Activated CD8-positive, alpha-beta T cell treated with anti-CD3 and anti-CD28 coated beads for 36 hours (primary cell): ENCODE data around the gene CENPT. TPM values are rescaled to one million over a fixed set of nuclear protein-coding genes. Genes with fewer than 3 reads are reported as not detected.

Experiments
- ATAC-seq: fragments of 200-7000 bp; cut with Tn5 transposase; one replicate; pipeline ENCODE4 v1.10.0; 2021; ENCODE audit warnings: mild to moderate bottlenecking, moderate library complexity
- CTCF ChIA-PET: fragments of 350-600 bp; sonication (Branson Sonifier 250); formaldehyde crosslinking; loops from one replicate; lab custom pipeline; 2021; ENCODE audit warnings: antibody characterized with exemption; lab: Charles Lee
- POLR2A ChIA-PET: fragments of 350-600 bp; sonication (Branson Sonifier 250); formaldehyde crosslinking; loops from one replicate; lab custom pipeline; 2021; ENCODE audit warnings: antibody characterized with exemption; lab: Charles Lee
- DNase-seq: peaks from one replicate; pipeline ENCODE4 v3.0.0-alpha.2; 2020
- H3K27ac Mint-ChIP-seq: one replicate; pipeline ENCODE4 v1.8.0; 2021; ENCODE audit warnings: mild to moderate bottlenecking, mixed read lengths
- H3K27me3 Mint-ChIP-seq: one replicate; pipeline ENCODE4 v1.8.0; 2021; ENCODE audit warnings: mixed read lengths
- H3K36me3 Mint-ChIP-seq: one replicate; pipeline ENCODE4 v1.8.0; 2021; ENCODE audit warnings: low read depth, mixed read lengths
- H3K4me1 Mint-ChIP-seq: one replicate; pipeline ENCODE4 v1.8.0; 2021; ENCODE audit warnings: low read depth, mixed read lengths
- H3K4me3 Mint-ChIP-seq: one replicate; pipeline ENCODE4 v1.8.0; 2021; ENCODE audit warnings: mild to moderate bottlenecking, moderate library complexity, mixed read lengths
- H3K9me3 Mint-ChIP-seq: one replicate; pipeline ENCODE4 v1.8.0; 2021; ENCODE audit warnings: mixed read lengths
- intact Hi-C: fragments of 100-400 bp; cut with micrococcal nuclease; formaldehyde crosslinking; loops from one replicate; pipeline ENCODE4 v1.10.0; 2022
- total RNA-seq, 2 experiments: library from RNA; stranded (reverse); gene quantifications; one replicate each; pipeline ENCODE4 v1.2.3, GENCODE V29; 2021
- TF ChIP-seq, protein P1 (sequence below): fragments of 200-600 bp; IDR thresholded peaks from one replicate; pipeline ENCODE4 v1.8.0; 2022; ENCODE audit warnings: antibody characterized with exemption, mild to moderate bottlenecking

The CENPT gene
- total RNA-seq, 2 experiments from 2014 or later = 40.4 to 42.2 TPM

GRCh38 chr16:67844497-67844896 lies 3.0 kb downstream of the CENPT start:
- peak overlapping the region; percentile 97 for H3K4me3 Mint-ChIP-seq
- peaks cover 40% of the 10 kb centered on the region for H3K4me1 Mint-ChIP-seq
- POLR2A ChIA-PET = interaction anchor here (0.7 to 1.4 kb wide), 5 partner anchors 11 to 39 kb away, joined by 4 to 5 read pairs (median 4); partner anchors contain the start of gene EDC4
- no peaks in the 10 kb centered on the region for H3K27me3 Mint-ChIP-seq
- ATAC-seq (no peak), DNase-seq (no peak)
- TF ChIP-seq, protein P1, sequence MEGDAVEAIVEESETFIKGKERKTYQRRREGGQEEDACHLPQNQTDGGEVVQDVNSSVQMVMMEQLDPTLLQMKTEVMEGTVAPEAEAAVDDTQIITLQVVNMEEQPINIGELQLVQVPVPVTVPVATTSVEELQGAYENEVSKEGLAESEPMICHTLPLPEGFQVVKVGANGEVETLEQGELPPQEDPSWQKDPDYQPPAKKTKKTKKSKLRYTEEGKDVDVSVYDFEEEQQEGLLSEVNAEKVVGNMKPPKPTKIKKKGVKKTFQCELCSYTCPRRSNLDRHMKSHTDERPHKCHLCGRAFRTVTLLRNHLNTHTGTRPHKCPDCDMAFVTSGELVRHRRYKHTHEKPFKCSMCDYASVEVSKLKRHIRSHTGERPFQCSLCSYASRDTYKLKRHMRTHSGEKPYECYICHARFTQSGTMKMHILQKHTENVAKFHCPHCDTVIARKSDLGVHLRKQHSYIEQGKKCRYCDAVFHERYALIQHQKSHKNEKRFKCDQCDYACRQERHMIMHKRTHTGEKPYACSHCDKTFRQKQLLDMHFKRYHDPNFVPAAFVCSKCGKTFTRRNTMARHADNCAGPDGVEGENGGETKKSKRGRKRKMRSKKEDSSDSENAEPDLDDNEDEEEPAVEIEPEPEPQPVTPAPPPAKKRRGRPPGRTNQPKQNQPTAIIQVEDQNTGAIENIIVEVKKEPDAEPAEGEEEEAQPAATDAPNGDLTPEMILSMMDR = no peak
- H3K9me3 Mint-ChIP-seq = no peaks in the 10 kb centered on the region
- H3K27ac Mint-ChIP-seq = peak overlapping the region; percentile 95
- intact Hi-C loops = loop anchor here (5.0 kb wide), 1 partner anchor 37 kb away; the partner anchor contains the start of genes RANBP10 and TSNAXIP1
- H3K36me3 Mint-ChIP-seq = peaks cover 26% of the 10 kb centered on the region
- CTCF ChIA-PET = interaction anchor here (0.7 to 4.1 kb wide), 10 partner anchors 9 to 384 kb away, joined by 3 to 30 read pairs (median 4); partner anchors contain the start of genes CARMIL2, CTCF, RANBP10 and TSNAXIP1

- POLR2A ChIA-PET = interaction anchor here (0.7 to 1.3 kb wide), 5 partner anchors 10 to 87 kb away, joined by 3 to 6 read pairs (median 4); partner anchors contain the start of genes RANBP10 and TSNAXIP1
- H3K4me1 Mint-ChIP-seq = peaks cover 34% of the 10 kb centered on the region
- peaks cover 21% of the 10 kb centered on the region for H3K36me3 Mint-ChIP-seq
- intact Hi-C loops = loop anchor here (5.0 kb wide), 1 partner anchor 36 kb away; the partner anchor contains the start of genes RANBP10 and TSNAXIP1
- TF ChIP-seq, protein P1 = no peak
- no peaks in the 10 kb centered on the region for H3K9me3 Mint-ChIP-seq
- DNase-seq = no peak
- no peaks in the 10 kb centered on the region for H3K27me3 Mint-ChIP-seq
- H3K4me3 Mint-ChIP-seq = peak overlapping the region; percentile 97
- ATAC-seq = no peak
- CTCF ChIA-PET = interaction anchor here (1.4 to 4.1 kb wide), 4 partner anchors 13 to 98 kb away, joined by 4 to 30 read pairs (median 10); no protein-coding TSS in a partner anchor
- H3K27ac Mint-ChIP-seq = peak overlapping the region; percentile 95
These were observed 4.1 kb downstream of the CENPT start for GRCh38 chr16:67843343-67843765.

DNA sequence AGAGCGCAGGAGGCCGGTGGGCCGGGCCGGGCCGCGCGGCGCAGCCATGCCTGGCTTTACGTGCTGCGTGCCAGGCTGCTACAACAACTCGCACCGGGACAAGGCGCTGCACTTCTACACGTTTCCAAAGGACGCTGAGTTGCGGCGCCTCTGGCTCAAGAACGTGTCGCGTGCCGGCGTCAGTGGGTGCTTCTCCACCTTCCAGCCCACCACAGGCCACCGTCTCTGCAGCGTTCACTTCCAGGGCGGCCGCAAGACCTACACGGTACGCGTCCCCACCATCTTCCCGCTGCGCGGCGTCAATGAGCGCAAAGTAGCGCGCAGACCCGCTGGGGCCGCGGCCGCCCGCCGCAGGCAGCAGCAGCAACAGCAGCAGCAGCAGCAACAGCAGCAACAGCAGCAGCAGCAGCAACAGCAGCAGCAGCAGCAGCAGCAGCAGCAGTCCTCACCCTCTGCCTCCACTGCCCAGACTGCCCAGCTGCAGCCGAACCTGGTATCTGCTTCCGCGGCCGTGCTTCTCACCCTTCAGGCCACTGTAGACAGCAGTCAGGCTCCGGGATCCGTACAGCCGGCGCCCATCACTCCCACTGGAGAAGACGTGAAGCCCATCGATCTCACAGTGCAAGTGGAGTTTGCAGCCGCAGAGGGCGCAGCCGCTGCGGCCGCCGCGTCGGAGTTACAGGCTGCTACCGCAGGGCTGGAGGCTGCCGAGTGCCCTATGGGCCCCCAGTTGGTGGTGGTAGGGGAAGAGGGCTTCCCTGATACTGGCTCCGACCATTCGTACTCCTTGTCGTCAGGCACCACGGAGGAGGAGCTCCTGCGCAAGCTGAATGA lies 4.8 kb downstream of the CENPT start:
- no peaks in the 10 kb centered on the region for H3K9me3 Mint-ChIP-seq
- ATAC-seq (peak; percentile 10), DNase-seq (peak; percentile 74)
- H3K27ac Mint-ChIP-seq = peak overlapping the region; percentile 95
- peak overlapping the region; percentile 97 for H3K4me3 Mint-ChIP-seq
- H3K27me3 Mint-ChIP-seq = no peaks in the 10 kb centered on the region
- H3K4me1 Mint-ChIP-seq = peaks cover 30% of the 10 kb centered on the region
- H3K36me3 Mint-ChIP-seq = peaks cover 18% of the 10 kb centered on the region
- POLR2A ChIA-PET = interaction anchor here (0.7 to 1.3 kb wide), 5 partner anchors 9 to 88 kb away, joined by 3 to 6 read pairs (median 4); partner anchors contain the start of genes RANBP10 and TSNAXIP1
- CTCF ChIA-PET = interaction anchor here (1.4 to 4.1 kb wide), 4 partner anchors 13 to 99 kb away, joined by 4 to 30 read pairs (median 10); no protein-coding TSS in a partner anchor
- intact Hi-C loops = loop anchor here (5.0 kb wide), 1 partner anchor 35 kb away; the partner anchor contains the start of genes RANBP10 and TSNAXIP1
- TF ChIP-seq, protein P1 = no peak

- TF ChIP-seq, protein P1 = peak; percentile 84
- POLR2A ChIA-PET = interaction anchor here (1.1 to 1.2 kb wide), 3 partner anchors 70 to 89 kb away, joined by 3 to 4 read pairs (median 3); no protein-coding TSS in a partner anchor
- intact Hi-C loops = loop anchor here (5.0 kb wide), 1 partner anchor 35 kb away; the partner anchor contains the start of genes RANBP10 and TSNAXIP1
- peaks cover 28% of the 10 kb centered on the region for H3K4me1 Mint-ChIP-seq
- peak within 1 kb of the TSS; percentile 97 for H3K4me3 Mint-ChIP-seq
- no peaks in the 10 kb centered on the region for H3K9me3 Mint-ChIP-seq
- H3K36me3 Mint-ChIP-seq = peaks cover 18% of the 10 kb centered on the region
- ATAC-seq = peak; percentile 68
- no peaks in the 10 kb centered on the region for H3K27me3 Mint-ChIP-seq
- CTCF ChIA-PET = interaction anchor here (1.0 to 2.5 kb wide), 4 partner anchors 9 to 36 kb away, joined by 3 to 8 read pairs (median 4); partner anchors contain the start of genes RANBP10 and TSNAXIP1
- H3K27ac Mint-ChIP-seq = peak within 1 kb of the TSS; percentile 96
- peak; percentile 96 for DNase-seq
These were observed 5.5 kb downstream of the CENPT start, which contains the start of gene THAP11 for GRCh38 chr16:67841816-67842508. Gene THAP11, plus strand, starts transcription at chr16:67842320. Its CDS starts 235 bp downstream, at chr16:67842555.
